PC-9 (cell line): Measurements from ENCODE around the gene SNCAIP. TPM values are rescaled to one million over a fixed set of nuclear protein-coding genes. Genes with fewer than 3 reads are reported as not detected.

Experiments
- BruUV-seq: library from RNA; stranded (reverse); fragments of 400-500 nt; replicated peaks from 2 replicates; lab custom pipeline; 2021; lab: Mats Ljungman, UMichigan
- CTCF ChIA-PET: fragments of 300-600 bp; sonication (Branson Sonifier 250); formaldehyde crosslinking; loops from one replicate; lab custom pipeline; 2022; ENCODE audit warnings: antibody characterized with exemption; lab: Charles Lee
- POLR2A ChIA-PET: fragments of 300-600 bp; sonication (Branson Sonifier 250); formaldehyde crosslinking; loops from one replicate; lab custom pipeline; 2022; ENCODE audit warnings: antibody characterized with exemption; ENCODE audit not compliant: unreplicated experiment; lab: Charles Lee
- DNase-seq, 2 experiments: peaks; one replicate each; pipeline versions ENCODE4 v3.0.0 to v3.0.0-alpha.2; 2015 to 2022; ENCODE audit warnings: mixed read lengths in 1 of 2
- H2AFZ ChIP-seq: fragments of 200-600 bp; sonication (generic); 2 replicates; pipeline ENCODE4 v1.8.1; 2017; ENCODE audit warnings: antibody characterized with exemption
- H3F3A ChIP-seq: fragments of 200-600 bp; sonication (generic); 2 replicates; pipeline ENCODE4 v1.8.1; 2017; ENCODE audit warnings: antibody characterized with exemption, mild to moderate bottlenecking, low read depth; ENCODE audit not compliant: insufficient read depth
- H3K27ac ChIP-seq: fragments of 200-600 bp; sonication (generic); 2 replicates; pipeline ENCODE4 v1.6.1; 2016; ENCODE audit warnings: mixed run types
- H3K27me3 ChIP-seq: fragments of 200-600 bp; sonication (generic); 2 replicates; pipeline ENCODE4 v1.6.1; 2016; ENCODE audit warnings: low read depth, mixed run types; ENCODE audit not compliant: insufficient read depth
- H3K36me3 ChIP-seq: fragments of 200-600 bp; sonication (generic); 2 replicates; pipeline ENCODE4 v1.6.1; 2016; ENCODE audit warnings: low read depth, mixed run types
- H3K4me1 ChIP-seq: fragments of 200-600 bp; sonication (generic); replicated peaks from 2 replicates; pipeline ENCODE4 v1.6.1; 2016; ENCODE audit warnings: mixed run types; ENCODE audit not compliant: insufficient read depth
- H3K4me2 ChIP-seq: fragments of 200-600 bp; sonication (generic); 2 replicates; pipeline ENCODE4 v1.6.1; 2017; ENCODE audit warnings: mixed run types
- H3K4me3 ChIP-seq: fragments of 200-600 bp; sonication (generic); 2 replicates; pipeline ENCODE4 v1.6.1; 2016; ENCODE audit warnings: mixed run types
- H3K79me2 ChIP-seq: fragments of 200-600 bp; sonication (generic); 2 replicates; pipeline ENCODE4 v1.6.1; 2017; ENCODE audit warnings: low read depth, mixed run types
- H3K9me2 ChIP-seq: fragments of 200-600 bp; sonication (generic); 2 replicates; pipeline ENCODE4 v1.8.1; 2017; ENCODE audit warnings: mild to moderate bottlenecking; ENCODE audit not compliant: insufficient read depth
- H3K9me3 ChIP-seq: fragments of 200-600 bp; sonication (generic); 2 replicates; pipeline ENCODE4 v1.8.1; 2016; ENCODE audit warnings: low read depth; ENCODE audit not compliant: insufficient read depth
- H4K20me1 ChIP-seq: fragments of 200-600 bp; sonication (generic); 2 replicates; pipeline ENCODE4 v1.8.1; 2017; ENCODE audit not compliant: insufficient read depth
- CTCF ChIP-seq: fragments of 200-600 bp; sonication (generic); conservative IDR thresholded peaks from 2 replicates; pipeline ENCODE4 v1.6.1; 2017; ENCODE audit warnings: mixed run types, antibody characterized with exemption, mild to moderate bottlenecking, moderate library complexity
- EZH2 ChIP-seq: fragments of 200-600 bp; sonication (generic); IDR thresholded peaks from 2 replicates; pipeline ENCODE4 v1.8.0; 2017; ENCODE audit warnings: antibody characterized with exemption, low read depth
- intact Hi-C: fragments of 100-400 bp; cut with micrococcal nuclease; formaldehyde crosslinking; loops from one replicate; pipeline ENCODE4 v1.10.0; 2022; ENCODE audit not compliant: unreplicated experiment
- total RNA-seq: library from RNA; stranded (reverse); gene quantifications from 2 replicates; pipeline ENCODE4 v1.2.3, GENCODE V29; 2021

The SNCAIP gene
- total RNA-seq, 1 experiment from 2014 or later = not detected

GRCh38 chr5:122412966-122413365 is 100.9 kb downstream of the SNCAIP start:
- TF ChIP-seq EZH2 = no peak
- TF ChIP-seq CTCF = no peak
- no peak overlapping the region for H3K27ac ChIP-seq
- POLR2A ChIA-PET = no interaction called here
- H3K27me3 ChIP-seq = peaks cover 3% of the 10 kb centered on the region; the same call in 1 of the 2 replicates
- CTCF ChIA-PET = no interaction called here
- H3K9me2 ChIP-seq = no peaks in the 10 kb centered on the region; the same call in 1 of the 2 replicates
- no peak overlapping the region for H3K4me2 ChIP-seq
- no peaks in the 10 kb centered on the region for H4K20me1 ChIP-seq
- BruUV-seq = no TSS peak
- H3K9me3 ChIP-seq = no peaks in the 10 kb centered on the region
- DNase-seq = no peak
- no peak overlapping the region for H3K4me3 ChIP-seq
- H2AFZ ChIP-seq = no peak overlapping the region
- H3F3A ChIP-seq = no peaks in the 10 kb centered on the region
- intact Hi-C loops = no loop called here
- H3K36me3 ChIP-seq = no peaks in the 10 kb centered on the region
- H3K79me2 ChIP-seq = no peaks in the 10 kb centered on the region
- no peaks in the 10 kb centered on the region for H3K4me1 ChIP-seq

- Histone ChIP-seq H2AFZ (no peak overlapping the region), H3K4me2 (no peak overlapping the region), H4K20me1 (no peaks in the 10 kb centered on the region), H3K79me2 (no peaks in the 10 kb centered on the region), H3K4me1 (no peaks in the 10 kb centered on the region), H3F3A (no peaks in the 10 kb centered on the region), H3K9me3 (no peaks in the 10 kb centered on the region), H3K36me3 (no peaks in the 10 kb centered on the region), H3K9me2 (no peaks in the 10 kb centered on the region; the same call in 1 of the 2 replicates), H3K27ac (no peak overlapping the region), H3K27me3 (peaks cover 3% of the 10 kb centered on the region; the same call in 1 of the 2 replicates), H3K4me3 (no peak overlapping the region)
- DNase-seq = no peak
- intact Hi-C loops = loop anchor here (2.0 kb wide), 1 partner anchor 217 kb away; no protein-coding TSS in a partner anchor
- ChIA-PET POLR2A (no interaction called here), CTCF (no interaction called here)
- no TSS peak for BruUV-seq
- TF ChIP-seq CTCF (no peak), EZH2 (no peak)
Measured at GRCh38 chr5:122413722-122414121, 101.7 kb downstream of the SNCAIP start.

GRCh38 chr5:122415030-122415800 is 103.2 kb downstream of the SNCAIP start:
- H2AFZ ChIP-seq = no peak overlapping the region
- DNase-seq = peak in 1 of 2 experiments; percentile 2
- TF ChIP-seq EZH2 (no peak), CTCF (peak; percentile 49; the same call in 1 of the 2 replicates)

More at GRCh38 chr5:122415030-122415800, 103.2 kb downstream of the SNCAIP start:
- Histone ChIP-seq H3K4me2 (no peak overlapping the region), H3K79me2 (no peaks in the 10 kb centered on the region), H3K27ac (no peak overlapping the region), H3K36me3 (no peaks in the 10 kb centered on the region), H4K20me1 (no peaks in the 10 kb centered on the region), H3K4me3 (no peak overlapping the region), H3F3A (no peaks in the 10 kb centered on the region), H3K27me3 (peaks cover 3% of the 10 kb centered on the region; the same call in 1 of the 2 replicates), H3K9me3 (no peaks in the 10 kb centered on the region), H3K4me1 (no peaks in the 10 kb centered on the region), H3K9me2 (no peaks in the 10 kb centered on the region; the same call in 1 of the 2 replicates)
- intact Hi-C loops = loop anchor here (2.0 kb wide), 1 partner anchor 218 kb away; no protein-coding TSS in a partner anchor
- no TSS peak for BruUV-seq
- ChIA-PET POLR2A (no interaction called here), CTCF (no interaction called here)
